GM18870 (cell line): ENCODE data around the gene FSHR.

Source experiments
- ATAC-seq: cut with Tn5 transposase; IDR thresholded peaks from one replicate; pipeline ENCODE4 v1.9.1; 2021; ENCODE audit warnings: moderate library complexity; ENCODE audit not compliant: unreplicated experiment

Gene FSHR

GRCh38 chr2:48968011-48968410 lies 186.3 kb downstream of the FSHR start:
- no peak for ATAC-seq

- no peak for ATAC-seq
Observed at GRCh38 chr2:48965204-48965603, 189.1 kb downstream of the FSHR start.

- ATAC-seq = no peak
Observed at GRCh38 chr2:48961009-48961408, 193.3 kb downstream of the FSHR start.

GRCh38 chr2:48954935-48955334 lies 199.4 kb downstream of the FSHR start:
- no peak for ATAC-seq

- no peak for ATAC-seq
Observed at GRCh38 chr2:48954311-48954710, 200.0 kb downstream of the FSHR start.

- no peak for ATAC-seq
Observed at GRCh38 chr2:48952614-48953013, 201.7 kb downstream of the FSHR start.

GRCh38 chr2:48952143-48952542 lies 202.2 kb downstream of the FSHR start:
- no peak for ATAC-seq

- no peak for ATAC-seq
Observed at GRCh38 chr2:48948400-48949125, 205.8 kb downstream of the FSHR start.

- ATAC-seq = peak; percentile 95
Observed at GRCh38 chr2:48946449-48947048, 207.8 kb downstream of the FSHR start.

- ATAC-seq = no peak
Observed at GRCh38 chr2:48944956-48945355, 209.4 kb downstream of the FSHR start.

- no peak for ATAC-seq
Observed at GRCh38 chr2:48943436-48943835, 210.9 kb downstream of the FSHR start.

- ATAC-seq = no peak
Observed at GRCh38 chr2:48941908-48942307, 212.4 kb downstream of the FSHR start.

- no peak for ATAC-seq
Observed at GRCh38 chr2:48941456-48941855, 212.9 kb downstream of the FSHR start.

- ATAC-seq = no peak
Observed at GRCh38 chr2:48940606-48941005, 213.7 kb downstream of the FSHR start.

GRCh38 chr2:48939232-48939631 lies 215.1 kb downstream of the FSHR start:
- ATAC-seq = no peak

GRCh38 chr2:48938231-48938630 lies 216.1 kb downstream of the FSHR start:
- ATAC-seq = no peak

GRCh38 chr2:48934807-48935206 lies 219.5 kb downstream of the FSHR start:
- no peak for ATAC-seq

- ATAC-seq = no peak
Observed at GRCh38 chr2:48933828-48934497, 220.4 kb downstream of the FSHR start.

GRCh38 chr2:48932667-48933066 lies 221.6 kb downstream of the FSHR start:
- no peak for ATAC-seq

GRCh38 chr2:48929571-48930301 lies 224.6 kb downstream of the FSHR start:
- ATAC-seq = no peak

GRCh38 chr2:48927355-48927754 lies 227.0 kb downstream of the FSHR start:
- peak; percentile 60 for ATAC-seq

GRCh38 chr2:48915884-48916283 lies 238.4 kb downstream of the FSHR start:
- ATAC-seq = no peak
